WERI-Rb-1 (cell line): ENCODE measurements around the gene KRTCAP2.
"Not testable (repeated sequence)": the region's sequence is repeated elsewhere in the genome, so short reads cannot be mapped to it uniquely, and the experiment has no call there.

Source experiments
- DNase-seq: peaks from one replicate; pipeline ENCODE4 v3.0.0-alpha.2; 2020
- H3K27ac ChIP-seq: fragments of 250-450 bp; sonication (Bioruptor Pico); 2 replicates; pipeline ENCODE4 v1.5.1; 2020; ENCODE audit warnings: mild to moderate bottlenecking, moderate library complexity
- H3K27me3 ChIP-seq: fragments of 250-450 bp; sonication (Bioruptor Pico); 2 replicates; pipeline ENCODE4 v1.5.1; 2021; ENCODE audit warnings: mild to moderate bottlenecking, low read depth, moderate library complexity; ENCODE audit not compliant: insufficient read depth, severe bottlenecking
- H3K36me3 ChIP-seq: fragments of 250-450 bp; sonication (Bioruptor Pico); 2 replicates; pipeline ENCODE4 v1.5.1; 2020; ENCODE audit warnings: mild to moderate bottlenecking, moderate library complexity
- H3K4me3 ChIP-seq: 2 replicates; pipeline ENCODE4 v1.5.1; 2011; ENCODE audit warnings: low read depth, mild to moderate bottlenecking, control low read depth, low read length
- H3K9me3 ChIP-seq: fragments of 250-450 bp; sonication (Bioruptor Pico); 2 replicates; pipeline ENCODE4 v1.5.1; 2021; ENCODE audit warnings: mild to moderate bottlenecking, moderate library complexity; ENCODE audit not compliant: severe bottlenecking
- CTCF ChIP-seq: IDR thresholded peaks from 2 replicates; pipeline ENCODE4 v1.5.1; 2011; ENCODE audit warnings: low read depth, mild to moderate bottlenecking, control low read depth, inconsistent platforms, low read length

Gene KRTCAP2

DNA sequence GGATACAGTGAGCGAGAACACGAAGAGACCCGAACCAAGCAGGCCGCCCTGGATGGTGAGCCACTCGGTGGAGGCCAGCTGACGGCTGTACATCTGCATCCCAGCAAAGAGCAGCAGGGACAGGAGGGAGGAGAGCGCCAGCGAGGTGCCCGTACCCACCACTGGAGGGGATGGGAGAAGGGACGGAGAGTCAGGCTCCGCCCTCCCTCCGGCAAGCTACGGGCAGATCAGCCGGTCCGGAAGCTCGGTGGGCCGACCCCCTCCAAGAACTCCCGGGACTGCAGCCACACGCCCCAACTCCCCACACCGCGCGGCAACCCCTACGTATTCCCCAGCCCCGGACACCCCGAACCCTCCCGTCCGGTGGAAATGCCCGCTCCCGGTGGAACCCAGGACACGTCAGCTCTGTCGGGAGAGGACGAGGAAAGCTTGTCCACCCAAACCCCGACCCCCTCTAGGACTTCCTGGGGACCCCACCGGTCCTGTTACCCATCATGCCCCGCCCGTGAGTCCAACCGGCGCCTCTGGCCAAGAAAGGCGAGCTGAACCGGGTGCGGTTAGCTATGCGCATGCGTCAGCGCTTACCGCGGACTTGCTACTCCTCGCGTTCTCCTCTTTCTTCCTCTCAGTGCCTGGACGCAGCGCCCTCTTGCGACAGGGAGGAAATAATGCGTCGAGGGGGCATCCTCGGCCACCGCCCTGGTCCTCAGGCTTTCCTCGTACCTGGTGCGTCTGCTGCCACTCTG lies at the start of gene KRTCAP2:
Gene KRTCAP2, minus strand, starts transcription at position 573 of the 746 bp plus-strand sequence. Its CDS starts 80 bp downstream, at position 493.
- DNase-seq = peak; percentile 100
- peak within 1 kb of the TSS; percentile 78 for H3K27ac ChIP-seq
- peak within 1 kb of the TSS; percentile 85 for H3K4me3 ChIP-seq
- H3K9me3 ChIP-seq = no peaks in the 10 kb centered on the region
- H3K27me3 ChIP-seq = no peaks in the 10 kb centered on the region
- TF ChIP-seq CTCF = peak; percentile 100
- peaks cover 31% of the 10 kb centered on the region for H3K36me3 ChIP-seq

- DNase-seq, H3K27me3 ChIP-seq, H3K4me3 ChIP-seq, H3K27ac ChIP-seq, H3K9me3 ChIP-seq: not testable (repeated sequence)
- peaks cover 30% of the 10 kb centered on the region for H3K36me3 ChIP-seq
These were observed 47.3 kb upstream of the KRTCAP2 start for GRCh38 chr1:155220211-155220965.

DNA sequence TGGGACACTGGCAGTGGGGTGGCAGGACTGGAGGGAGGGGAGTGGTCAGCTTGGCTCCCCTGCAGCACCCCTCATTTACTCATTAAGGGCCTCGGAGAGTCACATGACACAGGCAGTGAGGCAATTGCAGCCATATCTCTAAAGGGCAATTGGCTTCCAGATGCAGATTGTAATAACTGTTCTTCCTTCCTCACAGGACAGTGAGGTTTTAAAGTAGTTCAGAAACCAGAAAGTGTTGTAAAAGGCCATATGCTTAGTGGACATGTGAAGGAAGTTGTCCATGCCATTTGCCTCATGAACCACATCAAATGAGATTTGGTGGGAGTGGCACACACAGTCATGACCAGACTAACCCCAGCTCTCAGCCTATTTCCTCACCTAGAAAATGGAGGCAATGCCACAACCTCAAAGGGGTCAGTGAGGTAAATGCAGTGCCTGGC lies 46.5 kb upstream of the KRTCAP2 start:
- no peak for TF ChIP-seq CTCF
- H3K36me3 ChIP-seq = peaks cover 23% of the 10 kb centered on the region
- H3K27ac ChIP-seq = 0 out of 2 replicates have a peak overlapping the region, but pooled peaks have one; percentile 2
- DNase-seq = peak; percentile 60
- H3K4me3 ChIP-seq = no peak overlapping the region; the same call in 1 of the 2 replicates
- H3K9me3 ChIP-seq = no peaks in the 10 kb centered on the region
- no peaks in the 10 kb centered on the region for H3K27me3 ChIP-seq

- Histone ChIP-seq H3K4me3 (peak overlapping the region; percentile 16), H3K9me3 (no peaks in the 10 kb centered on the region), H3K27me3 (no peaks in the 10 kb centered on the region), H3K36me3 (peaks cover 19% of the 10 kb centered on the region), H3K27ac (0 out of 2 replicates have a peak overlapping the region, but pooled peaks have one; percentile 2)
- TF ChIP-seq CTCF = no peak
- DNase-seq = peak; percentile 79
These were observed 45.9 kb upstream of the KRTCAP2 start for GRCh38 chr1:155218854-155219591.

DNA sequence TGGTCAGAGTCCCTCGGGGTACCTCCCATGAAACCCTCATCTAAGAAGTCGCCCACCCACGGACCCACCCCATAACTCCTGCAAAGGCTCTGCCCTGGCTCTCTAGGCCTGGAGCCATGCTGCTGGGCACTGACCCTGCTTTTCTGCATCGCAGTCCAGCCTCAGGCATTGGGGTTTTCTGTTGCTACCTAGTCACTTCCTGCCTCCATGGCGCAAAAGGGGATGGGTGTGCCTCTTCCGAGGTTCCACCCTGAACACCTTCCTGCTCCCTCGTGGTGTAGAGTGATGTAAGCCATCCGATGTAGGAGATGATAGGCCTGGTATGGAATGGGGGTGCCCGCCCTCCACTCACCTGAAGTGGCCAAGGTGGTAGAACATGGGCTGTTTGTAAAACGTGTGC lies 41.6 kb upstream of the KRTCAP2 start:
- H3K27ac ChIP-seq, H3K4me3 ChIP-seq, H3K27me3 ChIP-seq, DNase-seq, H3K9me3 ChIP-seq: not testable (repeated sequence)
- H3K36me3 ChIP-seq = peaks cover 19% of the 10 kb centered on the region

DNA sequence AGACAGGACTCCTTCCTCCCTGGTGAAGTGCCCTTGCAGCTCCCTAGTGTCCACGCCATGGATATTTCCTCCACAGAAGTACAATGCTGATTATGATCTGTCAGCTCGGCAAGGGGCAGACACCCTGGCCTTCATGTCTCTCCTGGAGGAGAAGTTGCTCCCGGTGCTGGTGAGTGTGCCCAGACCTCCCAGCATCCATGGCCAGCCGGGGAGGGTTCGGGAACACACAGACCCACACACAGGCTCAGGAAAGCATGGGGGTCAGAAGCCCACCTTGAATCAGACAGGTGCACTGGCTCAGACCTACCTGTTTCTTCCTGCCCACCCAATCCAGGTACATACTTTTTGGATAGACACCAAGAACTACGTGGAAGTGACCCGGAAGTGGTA lies 38.9 kb upstream of the KRTCAP2 start:
- H3K27me3 ChIP-seq, DNase-seq, H3K9me3 ChIP-seq, H3K27ac ChIP-seq, H3K4me3 ChIP-seq: not testable (repeated sequence)
- peaks cover 14% of the 10 kb centered on the region for H3K36me3 ChIP-seq

DNA sequence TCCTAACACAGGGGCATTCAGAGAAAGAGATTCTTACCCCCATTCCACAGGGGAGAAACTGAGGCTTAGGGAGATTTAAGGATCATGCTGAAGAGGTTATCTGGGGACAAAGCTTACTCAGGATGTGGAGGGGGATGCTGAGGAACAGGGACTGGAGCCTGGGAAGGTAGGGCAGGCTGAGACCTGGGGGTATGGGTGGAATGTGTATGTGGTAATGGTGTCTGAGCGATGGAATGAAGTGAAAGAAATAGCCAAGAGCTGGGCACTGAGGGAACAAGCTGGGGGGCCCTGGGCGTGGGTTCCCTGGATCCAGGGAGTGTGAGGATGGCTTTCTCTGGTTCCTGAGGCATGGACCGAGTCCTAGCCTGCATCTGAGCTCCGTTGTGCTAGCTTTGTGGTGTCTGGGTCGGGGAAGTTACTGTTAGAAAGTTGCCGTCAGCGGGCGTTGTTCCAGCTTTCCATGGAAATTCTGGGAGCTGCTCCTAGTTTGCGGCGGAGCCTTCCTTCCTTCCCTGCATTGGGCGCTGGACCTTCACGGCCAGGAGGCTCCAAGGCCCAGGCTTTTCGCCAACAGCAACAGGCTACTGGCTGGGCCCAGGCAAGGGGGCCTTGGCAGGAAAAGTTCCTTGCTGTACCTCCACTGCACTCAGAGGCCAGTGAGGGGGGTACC lies 38.4 kb upstream of the KRTCAP2 start:
- H3K36me3 ChIP-seq = peaks cover 14% of the 10 kb centered on the region
- H3K9me3 ChIP-seq, DNase-seq, H3K27ac ChIP-seq, H3K4me3 ChIP-seq, H3K27me3 ChIP-seq: not testable (repeated sequence)
